ENCODE data around the gene AMIGO1.
A peak's percentile ranks its signal among the peaks of the same experiment; 100 is the strongest.

The AMIGO1 gene

DNA sequence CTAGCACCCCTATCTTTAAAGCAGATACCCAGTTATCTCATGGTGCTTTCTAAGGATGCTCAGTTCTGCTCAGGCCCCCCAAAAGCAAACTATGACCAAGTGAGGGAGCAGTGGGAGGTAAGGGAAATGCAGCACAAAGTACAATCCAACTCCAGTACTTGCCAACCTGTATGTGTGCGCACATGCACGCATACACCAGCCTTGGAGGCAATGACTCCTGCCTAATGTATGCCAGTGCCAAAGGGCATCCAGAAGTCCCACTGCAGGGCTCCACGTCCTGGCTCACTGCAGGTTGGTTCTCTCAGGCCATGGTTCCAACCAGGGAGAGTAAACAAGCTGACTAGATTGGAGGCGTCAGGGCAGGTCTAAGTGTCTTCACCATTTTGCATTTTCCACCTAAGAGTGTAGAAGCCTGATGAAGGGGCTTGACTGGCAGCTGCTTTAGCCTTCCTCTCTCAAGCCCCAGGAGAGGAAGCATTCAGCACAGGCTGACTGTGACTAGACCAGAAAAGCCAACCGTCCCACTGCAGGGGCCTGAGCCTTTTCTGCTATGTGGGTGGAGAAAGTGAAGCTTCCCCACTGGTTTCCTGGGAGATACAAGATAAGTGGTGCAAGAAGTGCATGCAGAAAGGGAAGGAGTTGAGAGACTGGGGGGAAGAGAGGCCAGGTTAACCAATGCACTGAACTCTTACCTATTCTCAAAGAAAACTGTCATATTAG lies 7.7 kb downstream of the AMIGO1 start:
- DNase-seq (ENCODE audit: low read depth in 1 of 2, low spot score in 1 of 2), result peak in 1 of 2 experiments; percentile 90
- TF ChIP-seq SPI1 (IDR thresholded peaks at IDR 0.05; ENCODE audit: borderline replicate concordance, low read depth) (0 out of 2 replicates have a peak, but pooled peaks have one; percentile 42), POLR2AphosphoS5 (IDR thresholded peaks at IDR 0.05; ENCODE audit: low read depth) (no peak)
- peak overlapping the region; percentile 58 for H3K27ac ChIP-seq (replicated peaks)
- H3K27me3 ChIP-seq (ENCODE audit: insufficient read depth, poor library complexity, severe bottlenecking), result no peaks in the 10 kb centered on the region
- H3K4me3 ChIP-seq (replicated peaks; ENCODE audit: insufficient read depth, low read length), result no peak overlapping the region

DNA sequence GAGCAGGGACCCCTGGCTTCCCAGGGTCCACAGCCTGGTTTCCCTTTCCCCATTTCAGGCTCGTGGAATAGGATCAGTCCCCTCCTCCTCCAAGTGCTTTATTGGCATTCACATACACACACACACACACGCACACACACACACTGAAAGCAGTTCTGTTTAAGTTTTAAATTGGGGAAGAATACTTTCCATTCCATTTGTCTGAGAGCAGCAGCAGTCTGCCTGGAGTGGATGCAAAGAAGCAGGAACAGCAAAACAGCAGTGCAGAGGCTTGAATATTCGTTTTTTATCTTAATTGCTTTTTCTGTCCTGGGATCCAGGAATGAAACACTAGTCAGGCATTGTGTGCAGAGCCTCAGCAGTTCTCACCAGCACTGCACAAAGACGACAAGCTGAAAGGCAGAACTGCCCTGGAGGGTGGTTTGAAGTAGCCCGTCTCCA lies 8.6 kb downstream of the AMIGO1 start:
- peak in 1 of 2 experiments; percentile 55 for DNase-seq (ENCODE audit: low read depth in 1 of 2, low spot score in 1 of 2)
- Histone ChIP-seq H3K27ac (replicated peaks) (peak overlapping the region; percentile 58), H3K27me3 (ENCODE audit: insufficient read depth, poor library complexity, severe bottlenecking) (no peaks in the 10 kb centered on the region), H3K4me3 (replicated peaks; ENCODE audit: insufficient read depth, low read length) (no peak overlapping the region)
- TF ChIP-seq GABPA (IDR thresholded peaks at IDR 0.05; ENCODE audit: low read depth) (no peak), SPI1 (IDR thresholded peaks at IDR 0.05; ENCODE audit: borderline replicate concordance, low read depth) (no peak; the same call in 1 of the 2 replicates), CTCF (IDR thresholded peaks at IDR 0.05; ENCODE audit: insufficient read depth, low read length) (no peak), REST (IDR thresholded peaks at IDR 0.05; ENCODE audit: insufficient replicate concordance, low read depth) (no peak), POLR2AphosphoS5 (IDR thresholded peaks at IDR 0.05; ENCODE audit: low read depth) (no peak)

- Histone ChIP-seq H3K4me3 (replicated peaks; ENCODE audit: insufficient read depth, low read length) (no peak overlapping the region), H3K27ac (replicated peaks) (no peak overlapping the region), H3K27me3 (ENCODE audit: insufficient read depth, poor library complexity, severe bottlenecking) (no peaks in the 10 kb centered on the region)
- peak in 1 of 2 experiments; percentile 67 for DNase-seq (ENCODE audit: low read depth in 1 of 2, low spot score in 1 of 2)
- TF ChIP-seq REST (IDR thresholded peaks at IDR 0.05; ENCODE audit: insufficient replicate concordance, low read depth) (no peak), CTCF (IDR thresholded peaks at IDR 0.05; ENCODE audit: insufficient read depth, low read length) (peak; percentile 50)
Measured at GRCh38 chr1:109499661-109500536, 9.6 kb downstream of the AMIGO1 start.

DNA sequence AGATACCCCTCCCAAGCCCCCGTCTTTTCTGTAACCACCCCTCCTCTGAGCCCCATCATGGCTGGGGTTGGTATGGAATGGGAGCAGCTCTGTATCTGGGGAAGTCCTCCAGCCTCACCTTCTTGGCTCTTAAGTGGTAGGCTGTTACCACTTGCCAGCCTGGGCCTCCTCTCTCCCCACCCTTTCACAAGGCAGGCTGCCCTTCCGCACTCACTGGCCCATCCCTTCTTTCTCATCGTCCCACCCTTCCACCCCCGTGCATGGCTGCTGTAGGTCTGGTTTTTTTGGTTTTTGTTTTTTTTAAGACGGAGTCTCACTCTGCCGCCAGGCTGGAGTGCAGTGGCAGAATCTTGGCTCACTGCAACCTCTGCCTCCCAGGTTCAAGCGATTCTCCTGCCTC lies 10.4 kb downstream of the AMIGO1 start:
- TF ChIP-seq CTCF (IDR thresholded peaks at IDR 0.05; ENCODE audit: insufficient read depth, low read length), result no peak
- no peak for TF ChIP-seq POLR2AphosphoS5 (IDR thresholded peaks at IDR 0.05; ENCODE audit: low read depth)
- TF ChIP-seq SPI1 (IDR thresholded peaks at IDR 0.05; ENCODE audit: borderline replicate concordance, low read depth), result no peak
- DNase-seq (ENCODE audit: low read depth in 1 of 2, low spot score in 1 of 2), result no peak
- H3K4me3 ChIP-seq (replicated peaks; ENCODE audit: insufficient read depth, low read length), result no peak overlapping the region
- no peaks in the 10 kb centered on the region for H3K27me3 ChIP-seq (ENCODE audit: insufficient read depth, poor library complexity, severe bottlenecking)
- no peak overlapping the region for H3K27ac ChIP-seq (replicated peaks)

All from HL-60 (cell line).